GM12801 (cell line): ENCODE measurements around the gene PDZRN3.

Source experiments
- CTCF ChIP-seq: IDR thresholded peaks from one replicate; pipeline ENCODE4 v1.5.1; 2011; ENCODE audit warnings: control low read depth; ENCODE audit not compliant: insufficient read length; ENCODE audit errors: extremely low read depth

The PDZRN3 gene

GRCh38 chr3:73535931-73536330 is 88.8 kb downstream of the PDZRN3 start:
- no peak for TF ChIP-seq CTCF

GRCh38 chr3:73535137-73535536 is 89.6 kb downstream of the PDZRN3 start:
- no peak for TF ChIP-seq CTCF

- no peak for TF ChIP-seq CTCF
Measured at GRCh38 chr3:73530022-73530396, 94.7 kb downstream of the PDZRN3 start.

GRCh38 chr3:73529308-73530021 is 95.3 kb downstream of the PDZRN3 start:
- TF ChIP-seq CTCF, result no peak

- no peak for TF ChIP-seq CTCF
Measured at GRCh38 chr3:73525591-73525990, 99.2 kb downstream of the PDZRN3 start.

GRCh38 chr3:73523661-73524060 is 101.1 kb downstream of the PDZRN3 start:
- TF ChIP-seq CTCF, result no peak

- no peak for TF ChIP-seq CTCF
Measured at GRCh38 chr3:73521734-73522336, 102.9 kb downstream of the PDZRN3 start.
